H1 (cell line): ENCODE data around the gene SH3D19. TPM values are rescaled to one million over a fixed set of nuclear protein-coding genes. Genes with fewer than 3 reads are reported as not detected.

ENCODE experiments used
- CTCF ChIA-PET: fragments of 300-600 bp; sonication (Branson Sonifier 250); formaldehyde crosslinking; loops from one replicate; lab custom pipeline; 2021; ENCODE audit not compliant: partially characterized antibody; lab: Charles Lee
- POLR2A ChIA-PET: fragments of 300-600 bp; sonication (Branson Sonifier 250); formaldehyde crosslinking; loops from one replicate; lab custom pipeline; 2021; ENCODE audit warnings: inconsistent platforms; ENCODE audit not compliant: partially characterized antibody; lab: Charles Lee
- DNase-seq, 2 experiments: peaks; one replicate each; pipeline versions ENCODE4 v3.0.0 to v3.0.0-alpha.2; 2010 to 2022; ENCODE audit warnings: low spot score in 2 of 2, low read depth in 1 of 2, mixed read lengths in 1 of 2
- FAIRE-seq: peaks from 2 replicates; lab custom pipeline; 2011; peaks lifted over from hg19 to GRCh38; lab: Jason Lieb, UNC
- H2AFZ ChIP-seq: 2 replicates; pipeline ENCODE4 v1.8.1; 2012; ENCODE audit warnings: low read length, inconsistent platforms
- H2AK5ac ChIP-seq: 2 replicates; pipeline ENCODE4 v1.6.1; 2013; ENCODE audit warnings: low read depth, low read length
- H2BK120ac ChIP-seq: replicated peaks from 2 replicates; pipeline ENCODE3; 2013; ENCODE audit warnings: low read depth, low read length, inconsistent platforms
- H2BK12ac ChIP-seq: 2 replicates; pipeline ENCODE4 v1.6.1; 2013; ENCODE audit warnings: low read depth, low read length
- H2BK15ac ChIP-seq: 2 replicates; pipeline ENCODE4 v1.6.1; 2013; ENCODE audit warnings: low read length
- H2BK20ac ChIP-seq: 2 replicates; pipeline ENCODE4 v1.6.1; 2013; ENCODE audit warnings: low read length
- H2BK5ac ChIP-seq: 2 replicates; pipeline ENCODE4 v1.6.1; 2013; ENCODE audit warnings: low read depth, low read length
- H3K14ac ChIP-seq: 2 replicates; pipeline ENCODE4 v1.6.1; 2013; ENCODE audit warnings: inconsistent platforms; ENCODE audit not compliant: insufficient read length
- H3K18ac ChIP-seq: 2 replicates; pipeline ENCODE4 v1.6.1; 2013; ENCODE audit warnings: low read length; ENCODE audit errors: extremely low read depth
- H3K23ac ChIP-seq: 2 replicates; pipeline ENCODE4 v1.6.1; 2013; ENCODE audit warnings: inconsistent platforms; ENCODE audit not compliant: insufficient read length
- H3K23me2 ChIP-seq: 2 replicates; pipeline ENCODE4 v1.6.1; 2013; ENCODE audit warnings: low read depth, low read length
- H3K27ac ChIP-seq: 2 replicates; pipeline ENCODE4 v1.6.1; 2011; ENCODE audit warnings: low read depth, low read length, inconsistent platforms
- H3K27me3 ChIP-seq, 4 experiments: replicated peaks in 1 of 4; 1 replicate in 1 of 4; 2 replicates in 3 of 4; pipeline versions ENCODE4 v1.6.1 to v1.8.1; 2011 to 2013; ENCODE audit warnings: low read length in 3 of 4, mild to moderate bottlenecking in 3 of 4, inconsistent platforms in 2 of 4, mixed read lengths in 2 of 4, moderate library complexity in 1 of 4; ENCODE audit not compliant: control insufficient read depth in 3 of 4, insufficient read depth in 3 of 4; ENCODE audit errors: extremely low read depth in 1 of 4
- H3K36me3 ChIP-seq, 4 experiments: 2 replicates each; pipeline versions ENCODE4 v1.6.1 to v1.8.1; 2011 to 2013; ENCODE audit warnings: mild to moderate bottlenecking in 4 of 4, low read length in 3 of 4, moderate library complexity in 2 of 4, control low read depth in 1 of 4, inconsistent platforms in 1 of 4; ENCODE audit not compliant: insufficient read depth in 4 of 4, control insufficient read depth in 2 of 4
- H3K4ac ChIP-seq: replicated peaks from 2 replicates; pipeline ENCODE3; 2013; ENCODE audit warnings: low read length, low read depth, mixed read lengths, inconsistent platforms; ENCODE audit not compliant: insufficient read length
- H3K4me1 ChIP-seq, 4 experiments: replicated peaks in 1 of 4; 1 replicate in 1 of 4; 2 replicates in 3 of 4; pipeline versions ENCODE4 v1.6.1 to v1.8.1; 2011 to 2013; ENCODE audit warnings: low read length in 3 of 4, inconsistent platforms in 2 of 4, mixed read lengths in 1 of 4; ENCODE audit not compliant: insufficient read depth in 4 of 4, control insufficient read depth in 3 of 4
- H3K4me2 ChIP-seq, 2 experiments: 2 replicates each; pipeline versions ENCODE4 v1.6.1 to v1.8.1; 2011 to 2013; ENCODE audit warnings: low read depth in 2 of 2, low read length in 2 of 2, control low read depth in 1 of 2, inconsistent platforms in 1 of 2, mild to moderate bottlenecking in 1 of 2; ENCODE audit not compliant: insufficient read depth in 1 of 2
- H3K4me3 ChIP-seq, 4 experiments: fragments of 200-600, 300-600 bp in 1 of 4; sonication (generic), shearing (Covaris generic), sonication (Bioruptor Twin) in 1 of 4; 2 replicates each; pipeline versions ENCODE4 v1.5.1 to v1.8.1; 2011 to 2016; ENCODE audit warnings: low read length in 4 of 4, low read depth in 3 of 4, control low read depth in 2 of 4, inconsistent platforms in 2 of 4, mild to moderate bottlenecking in 2 of 4, mixed read lengths in 1 of 4, moderate library complexity in 1 of 4; ENCODE audit not compliant: insufficient read depth in 2 of 4; ENCODE audit errors: extremely low read depth in 1 of 4
- H3K56ac ChIP-seq: replicated peaks from 2 replicates; pipeline ENCODE3; 2013; ENCODE audit warnings: low read depth, mild to moderate bottlenecking, mixed read lengths, low read length, inconsistent platforms; ENCODE audit not compliant: insufficient read length
- H3K79me1 ChIP-seq: 2 replicates; pipeline ENCODE4 v1.6.1; 2013; ENCODE audit warnings: low read depth, low read length, control low read depth
- H3K79me2 ChIP-seq, 2 experiments: 2 replicates each; pipeline versions ENCODE4 v1.6.1 to v1.8.1; 2012 to 2013; ENCODE audit warnings: low read length in 2 of 2, mild to moderate bottlenecking in 2 of 2, inconsistent platforms in 1 of 2; ENCODE audit not compliant: insufficient read depth in 2 of 2, control insufficient read depth in 1 of 2
- H3K9ac ChIP-seq, 4 experiments: replicated peaks in 1 of 4; 1 replicate in 1 of 4; 2 replicates in 3 of 4; pipeline versions ENCODE4 v1.6.1 to v1.8.1; 2011 to 2013; ENCODE audit warnings: low read depth in 3 of 4, low read length in 3 of 4, control low read depth in 2 of 4, mild to moderate bottlenecking in 2 of 4, moderate library complexity in 2 of 4, inconsistent platforms in 1 of 4; ENCODE audit errors: extremely low read depth in 1 of 4
- H3K9me3 ChIP-seq, 2 experiments: 2 replicates each; pipeline versions ENCODE4 v1.6.1 to v1.8.1; 2012 to 2013; ENCODE audit warnings: mild to moderate bottlenecking in 2 of 2, moderate library complexity in 2 of 2, control low read depth in 1 of 2, inconsistent platforms in 1 of 2, low read depth in 1 of 2, low read length in 1 of 2, mixed read lengths in 1 of 2; ENCODE audit not compliant: insufficient read depth in 2 of 2
- H4K20me1 ChIP-seq, 2 experiments: replicated peaks in 1 of 2; 2 replicates each; pipeline versions ENCODE3 to v1.8.1; 2011 to 2013; ENCODE audit warnings: inconsistent platforms in 2 of 2, low read length in 2 of 2, mild to moderate bottlenecking in 1 of 2; ENCODE audit not compliant: insufficient read depth in 2 of 2, control insufficient read depth in 1 of 2
- H4K5ac ChIP-seq: 2 replicates; pipeline ENCODE4 v1.6.1; 2013; ENCODE audit warnings: low read length, low read depth, mixed read lengths, inconsistent platforms; ENCODE audit not compliant: insufficient read length
- H4K8ac ChIP-seq: 2 replicates; pipeline ENCODE4 v1.8.0; 2013; ENCODE audit warnings: mild to moderate bottlenecking, moderate library complexity, low read length, inconsistent platforms; ENCODE audit not compliant: insufficient read depth; ENCODE audit errors: extremely low read depth
- H4K91ac ChIP-seq: replicated peaks from 2 replicates; pipeline ENCODE3; 2013; ENCODE audit warnings: low read length, mixed read lengths, inconsistent platforms; ENCODE audit not compliant: insufficient read length
- RAD21 ChIP-seq, 2 experiments: IDR thresholded peaks in 1 of 2; conservative IDR thresholded peaks in 1 of 2; 2 replicates each; pipeline ENCODE4 v1.6.1; 2011; ENCODE audit warnings: low read depth in 2 of 2, low read length in 2 of 2, improper control_type of control experiment in 1 of 2, inconsistent platforms in 1 of 2, mild to moderate bottlenecking in 1 of 2, moderate library complexity in 1 of 2
- RXRA ChIP-seq: IDR thresholded peaks from 2 replicates; pipeline ENCODE4 v1.6.1; 2011; ENCODE audit warnings: low read depth, mild to moderate bottlenecking, low read length, moderate library complexity; ENCODE audit not compliant: insufficient read depth
- SIRT6 ChIP-seq: IDR thresholded peaks from one replicate; pipeline ENCODE4 v1.7.1; 2012; ENCODE audit warnings: low read length, inconsistent platforms
- TBP ChIP-seq: IDR thresholded peaks from 2 replicates; pipeline ENCODE4 v1.6.1; 2011; ENCODE audit warnings: low read depth, low read length, improper control_type of control experiment
- WGBS, 2 experiments: shearing (Covaris generic) in 1 of 2; methylation state at CpG; one replicate each; pipeline versions ENCODE4 v1.1.6 to v1.1.7; 2013 to 2015; ENCODE audit warnings: low lambda C conversion rate in 2 of 2, mixed read lengths in 2 of 2, inconsistent platforms in 1 of 2, low coverage in 1 of 2, missing lambda C conversion rate in 1 of 2; ENCODE audit not compliant: insufficient replicate concordance in 2 of 2, insufficient coverage in 1 of 2, insufficient read length in 1 of 2; ENCODE audit errors: extremely low coverage in 1 of 2, missing lambda C conversion rate in 1 of 2; 5-methylcytosine and 5-hydroxymethylcytosine counted together
- polyA plus RNA-seq, 7 experiments: library from polyadenylated mRNA; depleted of rRNA in 3 of 7; stranded (reverse) in 5 of 7; unstranded in 2 of 7; fragments of >200 nt in 5 of 7; fragments of 200-250 nt in 2 of 7; gene quantifications; 1 replicate in 5 of 7; 2 replicates in 1 of 7; 4 replicates in 1 of 7; pipeline versions ENCODE4 v1.2.1 to v1.2.3, GENCODE V29; 2011 to 2013; ENCODE audit warnings: missing spikeins in 2 of 7, mixed read lengths in 2 of 7
- total RNA-seq: library from RNA; stranded (reverse); fragmentation: NEBNext Ultra II Directional; extraction: Animal tissue kit (Norgen Biotek cat#: 25700); gene quantifications from 2 replicates; pipeline ENCODE4 v1.2.1, GENCODE V29; 2021

Gene SH3D19
- total and polyA plus RNA-seq, 2 of the 8 experiments (the other 6 are each of a cell fraction or from before 2014, with no cell fraction given) = 11.7 to 51.3 TPM

- peaks cover 0 to 7% (median 2%) of the 10 kb centered on the region in 4 experiments; a peak in 2 of 7 replicates for H3K4me1 ChIP-seq
- WGBS, 2 experiments = 92% methylated on average over 1 of the region's 1 CpG; no CpG with 5 or more reads in 1 of the 2 experiments
- no peak overlapping the region for H3K27ac ChIP-seq
- H2AK5ac ChIP-seq = no peak overlapping the region
- H3K56ac ChIP-seq = no peak overlapping the region
- no peak overlapping the region for H4K8ac ChIP-seq
- H3K23ac ChIP-seq = no peak overlapping the region
- no peak overlapping the region for H3K4me3 ChIP-seq
- no peaks in the 10 kb centered on the region for H3K23me2 ChIP-seq
- no peak overlapping the region for H2BK120ac ChIP-seq
- H3K4me2 ChIP-seq = no peak overlapping the region
- no peak overlapping the region for H2BK5ac ChIP-seq
- no peak overlapping the region for H3K18ac ChIP-seq
- DNase-seq (no peak), FAIRE-seq (no peak)
- H3K79me2 ChIP-seq = peaks cover 3 to 92% of the 10 kb centered on the region in 2 experiments; a peak in 3 of 4 replicates
- H3K4ac ChIP-seq = no peak overlapping the region
- no peak overlapping the region for H2BK12ac ChIP-seq
- H3K79me1 ChIP-seq = peaks cover 4% of the 10 kb centered on the region
- H2BK15ac ChIP-seq = no peak overlapping the region
- H4K91ac ChIP-seq = no peak overlapping the region
- POLR2A ChIA-PET = interaction anchor here (1.1 to 4.6 kb wide), 3 partner anchors 10 to 37 kb away, joined by 3 to 30 read pairs (median 3); partner anchors contain the start of genes PRSS48 and SH3D19
- H3K27me3 ChIP-seq = no peaks in the 10 kb centered on the region
- no peak overlapping the region for H4K5ac ChIP-seq
- no peaks in the 10 kb centered on the region for H3K9me3 ChIP-seq
- H3K9ac ChIP-seq = no peak overlapping the region
- no peak overlapping the region for H2AFZ ChIP-seq
- no peaks in the 10 kb centered on the region for H3K36me3 ChIP-seq
- no peak overlapping the region for H2BK20ac ChIP-seq
- H3K14ac ChIP-seq = no peak overlapping the region
- H4K20me1 ChIP-seq = peaks cover 0 to 1% of the 10 kb centered on the region in 2 experiments
- CTCF ChIA-PET = interaction anchor here (0.7 to 2.7 kb wide), 4 partner anchors 10 to 38 kb away, joined by 3 to 10 read pairs (median 4); partner anchors contain the start of gene PRSS48
- TF ChIP-seq RXRA (no peak), TBP (no peak), RAD21 (IDR thresholded peaks at IDR 0.05 in 1 of 2, conservative IDR thresholded peaks at IDR 0.05 in 1 of 2; ENCODE audit: low read depth in 2 of 2, low read length in 2 of 2) (no peak), SIRT6 (no peak)
Measured at GRCh38 chr4:151314010-151314355, 11.4 kb downstream of the SH3D19 start.
